Hepatocyte (in vitro differentiated cells): ENCODE data around the gene TRAF3IP1. TPM values are rescaled to one million over a fixed set of nuclear protein-coding genes. Genes with fewer than 3 reads are reported as not detected.

Experiments used
- DNase-seq: peaks from one replicate; pipeline ENCODE4 v3.0.0-alpha.2; 2016; ENCODE audit warnings: low spot score
- H2AFZ ChIP-seq: fragments of 200-600 bp; sonication (generic); 2 replicates; pipeline ENCODE4 v1.6.0; 2016; ENCODE audit warnings: antibody characterized with exemption, mild to moderate bottlenecking
- H3K27ac ChIP-seq: fragments of 200-600 bp; sonication (generic); 2 replicates; pipeline ENCODE4 v1.5.1; 2016; ENCODE audit warnings: mild to moderate bottlenecking
- H3K27me3 ChIP-seq: fragments of 200-600 bp; sonication (generic); 2 replicates; pipeline ENCODE4 v1.6.1; 2016
- H3K36me3 ChIP-seq: fragments of 200-600 bp; sonication (generic); replicated peaks from 2 replicates; pipeline ENCODE4 v1.5.1; 2016; ENCODE audit warnings: low read depth; ENCODE audit not compliant: insufficient read depth
- H3K4me1 ChIP-seq: fragments of 200-600 bp; sonication (generic); 2 replicates; pipeline ENCODE4 v1.5.1; 2016; ENCODE audit warnings: mild to moderate bottlenecking, moderate library complexity; ENCODE audit not compliant: insufficient read depth
- H3K4me2 ChIP-seq: fragments of 200-600 bp; sonication (generic); 2 replicates; pipeline ENCODE4 v1.6.0; 2016
- H3K4me3 ChIP-seq: fragments of 200-600 bp; sonication (generic); 2 replicates; pipeline ENCODE4 v1.5.1; 2016; ENCODE audit warnings: mild to moderate bottlenecking
- H3K79me2 ChIP-seq: fragments of 200-600 bp; sonication (generic); 2 replicates; pipeline ENCODE4 v1.6.0; 2017; ENCODE audit warnings: mild to moderate bottlenecking
- H3K9me2 ChIP-seq: fragments of 200-600 bp; sonication (generic); replicated peaks from 2 replicates; pipeline ENCODE4 v1.6.0; 2017; ENCODE audit warnings: mild to moderate bottlenecking; ENCODE audit not compliant: insufficient read depth
- H3K9me3 ChIP-seq: fragments of 200-600 bp; sonication (generic); 2 replicates; pipeline ENCODE4 v1.5.1; 2016; ENCODE audit warnings: low read depth, mild to moderate bottlenecking
- H4K20me1 ChIP-seq: fragments of 200-600 bp; sonication (generic); 2 replicates; pipeline ENCODE4 v1.6.0; 2016; ENCODE audit warnings: mild to moderate bottlenecking; ENCODE audit not compliant: insufficient read depth, poor library complexity, severe bottlenecking
- EZH2 ChIP-seq: fragments of 200-600 bp; sonication (generic); IDR thresholded peaks from 2 replicates; pipeline ENCODE4 v1.6.1; 2016; ENCODE audit warnings: antibody characterized with exemption, mild to moderate bottlenecking, borderline replicate concordance
- EZH2phosphoT487 ChIP-seq: fragments of 200-600 bp; sonication (generic); IDR thresholded peaks from one replicate; pipeline ENCODE4 v1.6.1; 2018; ENCODE audit warnings: antibody characterized with exemption, mild to moderate bottlenecking, low read depth, moderate library complexity; ENCODE audit not compliant: unreplicated experiment, severe bottlenecking
- WGBS: methylation state at CpG from one replicate; pipeline ENCODE4 v1.1.6; 2016; ENCODE audit warnings: low lambda C conversion rate; ENCODE audit errors: missing lambda C conversion rate; 5-methylcytosine and 5-hydroxymethylcytosine counted together
- polyA plus RNA-seq: library from polyadenylated mRNA; unstranded; fragments of >200 nt; fragmentation: Nextera tagmentation; extraction: Ambion mirVana; gene quantifications from 2 replicates; pipeline ENCODE4 v1.2.1, GENCODE V29; 2016
- total RNA-seq: library from RNA; depleted of rRNA; stranded (reverse); fragments of >200 nt; gene quantifications from 2 replicates; pipeline ENCODE4 v1.2.3, GENCODE V29; 2014
- TF ChIP-seq, protein P1 (sequence below): fragments of 200-600 bp; sonication (generic); IDR thresholded peaks from 2 replicates; pipeline ENCODE4 v1.5.1; 2016; ENCODE audit warnings: antibody characterized with exemption, mild to moderate bottlenecking; ENCODE audit not compliant: poor library complexity

Gene TRAF3IP1
- total and polyA plus RNA-seq, 2 experiments from 2014 or later: 9.0 to 9.1 TPM

DNA sequence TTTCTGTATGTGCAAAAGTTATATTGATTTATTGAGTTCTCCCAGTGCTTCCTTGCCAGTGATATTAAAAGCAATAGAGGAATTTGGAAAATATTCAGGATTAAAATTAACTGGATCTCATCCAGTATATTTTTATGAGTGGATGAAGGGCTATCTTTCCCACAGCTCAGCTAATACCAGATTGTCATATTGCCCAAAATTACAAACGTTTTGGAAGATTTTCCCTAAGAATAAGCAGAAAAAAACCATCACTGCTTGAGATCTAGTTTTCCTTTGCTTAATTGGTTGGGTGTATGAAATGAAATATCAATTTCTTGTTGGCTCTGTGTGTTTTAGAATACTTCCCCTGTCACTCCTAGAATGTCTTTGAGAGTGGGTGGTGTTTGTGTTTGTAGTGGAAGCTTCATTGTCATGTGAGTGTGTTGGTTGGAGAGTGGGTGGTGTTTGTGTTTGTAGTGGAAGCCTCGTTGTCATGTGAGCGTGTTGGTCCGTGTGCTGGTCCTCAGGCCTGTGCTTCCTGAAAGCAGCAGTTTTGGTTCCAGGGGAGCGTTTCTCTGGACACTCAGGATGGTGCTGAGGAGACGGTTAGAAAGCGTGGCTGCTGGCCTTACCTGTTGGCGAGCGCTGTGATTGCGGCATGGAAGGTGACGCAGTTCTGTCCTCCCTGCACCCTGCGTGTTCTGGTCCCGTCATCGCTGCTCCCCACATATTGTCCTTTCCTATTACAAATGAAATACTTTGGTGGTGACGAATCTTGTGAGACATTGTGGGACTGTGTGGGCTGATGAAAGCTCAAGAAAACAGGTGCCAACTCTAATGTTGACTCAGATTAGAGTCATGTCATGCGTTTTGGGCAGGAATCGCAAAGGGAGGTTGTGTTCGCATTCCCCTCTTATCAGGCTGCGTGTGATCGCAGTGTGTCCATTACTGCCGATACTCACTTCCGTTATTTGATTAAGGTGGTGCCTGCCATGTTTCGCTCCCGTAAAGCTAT lies 118.8 kb downstream of the TRAF3IP1 start:
- Histone ChIP-seq H3K4me1 (no peaks in the 10 kb centered on the region), H3K4me3 (no peak overlapping the region), H4K20me1 (peaks cover 41% of the 10 kb centered on the region), H3K9me2 (no peaks in the 10 kb centered on the region), H3K79me2 (peaks cover 90% of the 10 kb centered on the region), H3K4me2 (no peak overlapping the region), H3K36me3 (no peaks in the 10 kb centered on the region), H2AFZ (no peak overlapping the region), H3K9me3 (no peaks in the 10 kb centered on the region), H3K27me3 (no peaks in the 10 kb centered on the region), H3K27ac (peak overlapping the region; percentile 66)
- no peak for DNase-seq
- TF ChIP-seq EZH2phosphoT487: no peak
- TF ChIP-seq EZH2: no peak
- TF ChIP-seq, protein P1, sequence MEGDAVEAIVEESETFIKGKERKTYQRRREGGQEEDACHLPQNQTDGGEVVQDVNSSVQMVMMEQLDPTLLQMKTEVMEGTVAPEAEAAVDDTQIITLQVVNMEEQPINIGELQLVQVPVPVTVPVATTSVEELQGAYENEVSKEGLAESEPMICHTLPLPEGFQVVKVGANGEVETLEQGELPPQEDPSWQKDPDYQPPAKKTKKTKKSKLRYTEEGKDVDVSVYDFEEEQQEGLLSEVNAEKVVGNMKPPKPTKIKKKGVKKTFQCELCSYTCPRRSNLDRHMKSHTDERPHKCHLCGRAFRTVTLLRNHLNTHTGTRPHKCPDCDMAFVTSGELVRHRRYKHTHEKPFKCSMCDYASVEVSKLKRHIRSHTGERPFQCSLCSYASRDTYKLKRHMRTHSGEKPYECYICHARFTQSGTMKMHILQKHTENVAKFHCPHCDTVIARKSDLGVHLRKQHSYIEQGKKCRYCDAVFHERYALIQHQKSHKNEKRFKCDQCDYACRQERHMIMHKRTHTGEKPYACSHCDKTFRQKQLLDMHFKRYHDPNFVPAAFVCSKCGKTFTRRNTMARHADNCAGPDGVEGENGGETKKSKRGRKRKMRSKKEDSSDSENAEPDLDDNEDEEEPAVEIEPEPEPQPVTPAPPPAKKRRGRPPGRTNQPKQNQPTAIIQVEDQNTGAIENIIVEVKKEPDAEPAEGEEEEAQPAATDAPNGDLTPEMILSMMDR: no peak
- WGBS: 79% methylated on average over 24 of the region's 24 CpGs

DNA sequence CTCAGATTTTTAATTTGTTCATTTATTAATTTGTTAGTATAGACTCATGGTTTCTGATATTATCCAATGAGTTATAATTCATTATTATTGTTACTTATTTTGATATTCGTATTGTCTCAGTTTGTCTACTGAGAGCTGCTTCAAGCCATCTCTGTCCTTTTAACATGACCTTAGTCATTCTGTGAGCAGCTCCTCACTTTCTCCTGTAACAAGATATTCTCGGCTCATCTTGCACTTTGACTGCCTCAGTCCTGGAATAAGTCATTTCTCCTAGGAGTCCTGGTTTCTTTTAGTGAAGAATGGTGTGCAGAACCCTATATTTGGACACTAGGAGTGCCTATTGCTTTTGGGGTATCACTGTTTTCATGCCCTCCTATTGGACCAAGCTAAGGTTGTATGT lies 119.6 kb downstream of the TRAF3IP1 start:
- H3K4me1 ChIP-seq: no peaks in the 10 kb centered on the region
- peaks cover 86% of the 10 kb centered on the region for H3K79me2 ChIP-seq
- no peaks in the 10 kb centered on the region for H3K9me2 ChIP-seq
- DNase-seq: no peak
- WGBS: 91% methylated on average over 2 of the region's 2 CpGs
- no peak overlapping the region for H3K4me2 ChIP-seq
- peaks cover 41% of the 10 kb centered on the region for H4K20me1 ChIP-seq
- TF ChIP-seq, protein P1: no peak
- no peak for TF ChIP-seq EZH2
- no peak for TF ChIP-seq EZH2phosphoT487
- H3K27me3 ChIP-seq: no peaks in the 10 kb centered on the region
- no peaks in the 10 kb centered on the region for H3K9me3 ChIP-seq
- no peak overlapping the region for H3K4me3 ChIP-seq
- H3K27ac ChIP-seq: peak overlapping the region; percentile 66
- H3K36me3 ChIP-seq: no peaks in the 10 kb centered on the region
- H2AFZ ChIP-seq: no peak overlapping the region

DNA sequence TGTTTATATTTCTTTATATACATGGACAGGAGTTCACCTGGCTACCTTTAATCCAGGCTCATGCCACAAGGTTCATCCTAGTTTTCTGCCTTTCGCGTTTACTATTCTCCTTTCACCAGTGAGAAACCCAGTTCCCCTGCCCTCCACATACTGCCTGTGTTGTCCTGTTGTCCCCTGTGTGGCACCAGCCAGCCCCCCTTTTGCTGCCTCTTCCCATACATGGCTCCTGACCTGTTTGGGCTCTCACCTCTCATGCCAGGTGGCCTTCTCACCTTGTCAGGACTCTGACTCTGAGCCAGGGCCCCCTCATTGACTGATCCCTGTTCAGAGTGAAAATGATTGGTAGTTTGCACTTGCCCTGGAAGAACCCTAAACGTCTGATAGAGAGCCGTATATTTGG lies 120.0 kb downstream of the TRAF3IP1 start:
- peak overlapping the region; percentile 66 for H3K27ac ChIP-seq
- TF ChIP-seq EZH2phosphoT487 (no peak), EZH2 (no peak)
- TF ChIP-seq, protein P1: no peak
- peaks cover 41% of the 10 kb centered on the region for H4K20me1 ChIP-seq
- no peaks in the 10 kb centered on the region for H3K4me1 ChIP-seq
- no peaks in the 10 kb centered on the region for H3K36me3 ChIP-seq
- peaks cover 86% of the 10 kb centered on the region for H3K79me2 ChIP-seq
- 81% methylated on average over 4 of the region's 4 CpGs for WGBS
- no peak overlapping the region for H2AFZ ChIP-seq
- no peak for DNase-seq
- H3K9me3 ChIP-seq: no peaks in the 10 kb centered on the region
- no peaks in the 10 kb centered on the region for H3K27me3 ChIP-seq
- no peak overlapping the region for H3K4me2 ChIP-seq
- H3K9me2 ChIP-seq: no peaks in the 10 kb centered on the region
- no peak overlapping the region for H3K4me3 ChIP-seq
